Stomach (tissue), 9 donors: Measurements from ENCODE around the gene FOXO6. TPM values are rescaled to one million over a fixed set of nuclear protein-coding genes. Genes with fewer than 3 reads are reported as not detected.

Experiments used
- DNase-seq, 2 donors: peaks; one replicate each; pipeline versions ENCODE4 v3.0.0 to v3.0.0-alpha.2; 2013 to 2019
- H3K27ac ChIP-seq, 5 donors: fragments of 200-600 bp in 4 of 5; sonication (generic) in 4 of 5; one replicate each; pipeline ENCODE4 v1.5.1; 2013 to 2019; ENCODE audit warnings: mild to moderate bottlenecking in 1 of 5, moderate library complexity in 1 of 5
- H3K27me3 ChIP-seq, 3 donors: fragments of 200-600 bp; sonication (generic); one replicate each; pipeline ENCODE4 v1.5.1; 2017 to 2019; ENCODE audit warnings: mixed run types in 1 of 3
- H3K36me3 ChIP-seq, 4 donors: fragments of 200-600 bp; sonication (generic); 1 replicate in 3 of 4; 2 replicates in 1 of 4; pipeline ENCODE4 v1.5.1; 2016 to 2019
- H3K4me1 ChIP-seq, 4 donors: fragments of 200-600 bp; sonication (generic); one replicate each; pipeline ENCODE4 v1.5.1; 2016 to 2019
- H3K4me3 ChIP-seq, 4 donors: fragments of 200-600 bp; sonication (generic) in 3 of 4; one replicate each; pipeline ENCODE4 v1.5.1; 2016 to 2019; ENCODE audit warnings: mild to moderate bottlenecking in 1 of 4
- H3K9me3 ChIP-seq, 4 donors: fragments of 200-600 bp; sonication (generic); one replicate each; pipeline ENCODE4 v1.5.1; 2016 to 2019
- CTCF ChIP-seq, 7 experiments: fragments of 450-650 bp in 4 of 7; fragments of 200-600 bp in 3 of 7; sonication (generic) in 3 of 7; IDR thresholded peaks; one replicate each; pipeline ENCODE4 v1.5.1; 2016 to 2019; ENCODE audit warnings: antibody characterized with exemption in 7 of 7, control low read depth in 2 of 7, mild to moderate bottlenecking in 1 of 7
- EP300 ChIP-seq: sonication (generic); formaldehyde crosslinking; IDR thresholded peaks from one replicate; pipeline ENCODE4 v1.6.1; 2017; ENCODE audit warnings: antibody characterized with exemption
- POLR2A ChIP-seq, 4 donors: fragments of 450-650 bp; IDR thresholded peaks; one replicate each; pipeline ENCODE4 v1.6.1; 2016; ENCODE audit warnings: antibody characterized with exemption in 4 of 4, control low read depth in 2 of 4, mild to moderate bottlenecking in 1 of 4, moderate library complexity in 1 of 4
- POLR2AphosphoS5 ChIP-seq, 3 donors: sonication (generic); formaldehyde crosslinking; IDR thresholded peaks; one replicate each; pipeline ENCODE4 v1.6.1; 2016; ENCODE audit warnings: antibody characterized with exemption in 3 of 3
- WGBS, 5 donors: extraction: QIAGEN DNeasy Blood & Tissue Kit in 3 of 5; methylation state at CpG; one replicate each; pipeline versions ENCODE4 v1.1.5 to v1.1.7; 2013 to 2018; 5-methylcytosine and 5-hydroxymethylcytosine counted together
- intact Hi-C: fragments of 100-400 bp; cut with DNase I; formaldehyde crosslinking; loops from one replicate; pipeline ENCODE4 v1.15.1; 2023; ENCODE audit warnings: low total_unique reads
- polyA plus RNA-seq, 3 donors: library from polyadenylated mRNA; stranded (reverse); fragments of 200-250 nt; gene quantifications; one replicate each; pipeline ENCODE4 v1.2.3, GENCODE V29; 2013
- total RNA-seq, 5 donors: library from RNA; depleted of rRNA; stranded (reverse); fragments of >200 nt; gene quantifications; one replicate each; pipeline versions ENCODE4 v1.1.0 to v1.2.3, GENCODE V29; 2014 to 2016
- donor health status: healthy with polysubstance abuse.
- donor health status: Bipolar disorder and iron deficiency.
- donor health status: healthy.

The FOXO6 gene
- total and polyA plus RNA-seq, 8 donors, result under 0.01 to 1.1 (median 0.60) TPM; not detected in 4

GRCh38 chr1:41426201-41426890 lies 65.1 kb downstream of the FOXO6 start:
- intact Hi-C loops, result no loop called here
- Histone ChIP-seq H3K9me3 (no peaks in the 10 kb centered on the region), H3K27ac (no peak overlapping the region), H3K4me1 (peaks cover 0 to 24% (median 8%) of the 10 kb centered on the region in 4 donors), H3K4me3 (no peak overlapping the region), H3K36me3 (no peaks in the 10 kb centered on the region), H3K27me3 (peaks cover 0 to 5% (median 0%) of the 10 kb centered on the region in 3 donors)
- TF ChIP-seq EP300 (no peak), CTCF (IDR thresholded peaks at IDR 0.05) (no peak), POLR2AphosphoS5 (IDR thresholded peaks at IDR 0.05) (no peak), POLR2A (IDR thresholded peaks at IDR 0.05) (no peak)
- DNase-seq, result no peak
- WGBS, 5 donors, result 79 to 93% (median 86%) methylated on average over 11 to 13 of the region's 13 CpGs

- Histone ChIP-seq H3K36me3 (no peaks in the 10 kb centered on the region), H3K27ac (no peak overlapping the region), H3K9me3 (no peaks in the 10 kb centered on the region), H3K4me3 (no peak overlapping the region), H3K27me3 (peaks cover 0 to 5% (median 0%) of the 10 kb centered on the region in 3 donors), H3K4me1 (peaks cover 6 to 32% (median 18%) of the 10 kb centered on the region in 4 donors)
- WGBS, 5 donors, result 65 to 91% (median 82%) methylated on average over 13 to 20 of the region's 20 CpGs
- intact Hi-C loops, result no loop called here
- TF ChIP-seq EP300, result no peak
- TF ChIP-seq POLR2AphosphoS5 (IDR thresholded peaks at IDR 0.05), result no peak
- no peak for TF ChIP-seq POLR2A (IDR thresholded peaks at IDR 0.05)
- no peak for TF ChIP-seq CTCF (IDR thresholded peaks at IDR 0.05)
- no peak for DNase-seq
These were observed 66.1 kb downstream of the FOXO6 start for GRCh38 chr1:41427122-41427913.

GRCh38 chr1:41427916-41428737 lies 66.9 kb downstream of the FOXO6 start:
- WGBS, 5 donors, result 82 to 91% (median 87%) methylated on average over 11 of the region's 11 CpGs
- intact Hi-C loops, result no loop called here
- H3K27ac ChIP-seq, result no peak overlapping the region
- no peaks in the 10 kb centered on the region for H3K36me3 ChIP-seq
- peaks cover 14 to 40% (median 24%) of the 10 kb centered on the region in 4 donors for H3K4me1 ChIP-seq
- no peak overlapping the region for H3K4me3 ChIP-seq
- TF ChIP-seq CTCF (IDR thresholded peaks at IDR 0.05) (no peak), POLR2A (IDR thresholded peaks at IDR 0.05) (no peak), POLR2AphosphoS5 (IDR thresholded peaks at IDR 0.05) (no peak), EP300 (no peak)
- no peak for DNase-seq
- H3K9me3 ChIP-seq, result no peaks in the 10 kb centered on the region
- H3K27me3 ChIP-seq, result peaks cover 0 to 5% (median 0%) of the 10 kb centered on the region in 3 donors
